B cell (primary cell): ENCODE data around the gene DCN. TPM values are rescaled to one million over a fixed set of nuclear protein-coding genes. Genes with fewer than 3 reads are reported as not detected.

Experiments
- ATAC-seq: fragments of 200-7000 bp; cut with Tn5 transposase; one replicate; pipeline ENCODE4 v1.10.0; 2021; ENCODE audit warnings: low read depth, mild to moderate bottlenecking, moderate number of reproducible peaks, moderate library complexity
- CTCF ChIA-PET: fragments of 350-600 bp; sonication (Branson Sonifier 250); formaldehyde crosslinking; loops from one replicate; lab custom pipeline; 2021; ENCODE audit warnings: antibody characterized with exemption, inconsistent platforms; lab: Charles Lee
- POLR2A ChIA-PET: fragments of 350-600 bp; sonication (Branson Sonifier 250); formaldehyde crosslinking; loops from one replicate; lab custom pipeline; 2021; ENCODE audit warnings: antibody characterized with exemption; lab: Charles Lee
- DNase-seq: peaks from one replicate; pipeline ENCODE4 v3.0.0; 2013
- H2AFZ ChIP-seq: 2 replicates; pipeline ENCODE4 v1.6.1; 2012; ENCODE audit warnings: mild to moderate bottlenecking, low read depth, low read length; ENCODE audit not compliant: insufficient read depth, poor library complexity, severe bottlenecking
- H3K27ac ChIP-seq, 2 donors: 1 replicate in 1 of 2; 2 replicates in 1 of 2; pipeline ENCODE4 v1.5.1; 2012 to 2013; ENCODE audit warnings: low read length in 2 of 2, mild to moderate bottlenecking in 2 of 2, moderate library complexity in 1 of 2
- H3K27me3 ChIP-seq, 4 experiments: fragments of 200-600 bp in 1 of 4; sonication (generic) in 1 of 4; replicated peaks in 1 of 4; 1 replicate in 2 of 4; 2 replicates in 2 of 4; pipeline versions ENCODE4 v1.6.1 to v1.7.0; 2013 to 2016; ENCODE audit warnings: low read length in 3 of 4, mild to moderate bottlenecking in 2 of 4, mixed read lengths in 1 of 4, moderate library complexity in 1 of 4; ENCODE audit not compliant: insufficient read depth in 4 of 4, control insufficient read depth in 3 of 4; ENCODE audit errors: control extremely low read depth in 1 of 4
- H3K36me3 ChIP-seq, 2 experiments: replicated peaks in 1 of 2; 1 replicate in 1 of 2; 2 replicates in 1 of 2; pipeline versions ENCODE4 v1.6.1 to v1.7.1; 2013; ENCODE audit warnings: low read length in 1 of 2; ENCODE audit not compliant: insufficient read depth in 2 of 2, control insufficient read depth in 1 of 2; ENCODE audit errors: control extremely low read depth in 1 of 2, extremely low read depth in 1 of 2
- H3K4me1 ChIP-seq, 2 donors: fragments of 200-600 bp in 1 of 2; sonication (generic) in 1 of 2; 1 replicate in 1 of 2; 2 replicates in 1 of 2; pipeline versions ENCODE4 v1.5.1 to v1.6.1; 2013 to 2017; ENCODE audit warnings: low read length in 2 of 2; ENCODE audit not compliant: control insufficient read depth in 2 of 2, insufficient read depth in 2 of 2
- H3K4me2 ChIP-seq: replicated peaks from 2 replicates; pipeline ENCODE3; 2012; ENCODE audit warnings: mild to moderate bottlenecking, low read depth, low read length; ENCODE audit not compliant: poor library complexity, severe bottlenecking
- H3K4me3 ChIP-seq, 5 experiments: fragments of 200-600 bp in 1 of 5; sonication (generic) in 1 of 5; 1 replicate in 3 of 5; 2 replicates in 2 of 5; pipeline versions ENCODE4 v1.5.1 to v1.7.0; 2011 to 2016; ENCODE audit warnings: low read length in 4 of 5, mild to moderate bottlenecking in 4 of 5, low read depth in 2 of 5, control low read depth in 1 of 5, moderate library complexity in 1 of 5; ENCODE audit not compliant: insufficient read depth in 1 of 5; ENCODE audit errors: control extremely low read depth in 1 of 5, extremely low read depth in 1 of 5
- H3K79me2 ChIP-seq: fragments of 200-600 bp; sonication (generic); one replicate; pipeline ENCODE4 v1.6.0; 2016; ENCODE audit warnings: low read length; ENCODE audit not compliant: control insufficient read depth, insufficient read depth
- H3K9ac ChIP-seq: fragments of 200-600 bp; sonication (generic); 2 replicates; pipeline ENCODE4 v1.6.1; 2017; ENCODE audit warnings: mild to moderate bottlenecking, low read length, moderate library complexity
- H3K9me3 ChIP-seq, 3 donors: one replicate each; pipeline versions ENCODE4 v1.6.1 to v1.7.1; 2013; ENCODE audit warnings: low read length in 2 of 3; ENCODE audit not compliant: control insufficient read depth in 2 of 3, insufficient read depth in 1 of 3; ENCODE audit errors: control extremely low read depth in 1 of 3
- H4K20me1 ChIP-seq: 2 replicates; pipeline ENCODE4 v1.6.0; 2012; ENCODE audit warnings: mild to moderate bottlenecking, low read length; ENCODE audit not compliant: insufficient read depth, control insufficient read depth, poor library complexity, severe bottlenecking
- H3K27ac Mint-ChIP-seq: one replicate; pipeline ENCODE4 v1.8.0; 2021; ENCODE audit warnings: mixed read lengths
- H3K27me3 Mint-ChIP-seq: one replicate; pipeline ENCODE4 v1.8.0; 2021; ENCODE audit warnings: mixed read lengths
- H3K4me1 Mint-ChIP-seq: one replicate; pipeline ENCODE4 v1.8.0; 2021; ENCODE audit warnings: mixed read lengths
- H3K4me3 Mint-ChIP-seq: one replicate; pipeline ENCODE4 v1.8.0; 2021; ENCODE audit warnings: mixed read lengths
- H3K9me3 Mint-ChIP-seq: one replicate; pipeline ENCODE4 v1.8.0; 2022; ENCODE audit warnings: mixed read lengths; ENCODE audit not compliant: insufficient read depth
- CTCF ChIP-seq: fragments of 200-600 bp; IDR thresholded peaks from one replicate; pipeline ENCODE4 v1.8.0; 2022; ENCODE audit warnings: antibody characterized with exemption, mild to moderate bottlenecking
- EZH2 ChIP-seq: IDR thresholded peaks from 2 replicates; pipeline ENCODE4 v1.6.1; 2012; ENCODE audit warnings: borderline replicate concordance, low read depth, mild to moderate bottlenecking, moderate library complexity, low read length; ENCODE audit not compliant: insufficient read depth, poor library complexity, severe bottlenecking
- WGBS: methylation state at CpG from one replicate; pipeline ENCODE4 v1.1.5; 2013; ENCODE audit warnings: missing lambda C conversion rate; ENCODE audit not compliant: insufficient coverage; 5-methylcytosine and 5-hydroxymethylcytosine counted together
- intact Hi-C: fragments of 100-400 bp; cut with micrococcal nuclease; formaldehyde crosslinking; loops from one replicate; pipeline ENCODE4 v1.10.0; 2022
- polyA plus RNA-seq: library from polyadenylated mRNA; depleted of rRNA; stranded (reverse); fragments of >200 nt; gene quantifications from 2 replicates; pipeline ENCODE4 v1.2.3, GENCODE V29; 2012
- total RNA-seq, 2 donors: library from RNA; stranded (reverse); fragments of 120-200 nt in 1 of 2; gene quantifications; 1 replicate in 1 of 2; 2 replicates in 1 of 2; pipeline versions ENCODE4 v1.2.3 to v1.2.4, GENCODE V29; 2013 to 2022

The DCN gene
- total and polyA plus RNA-seq, 2 donors (not counting 1 experiment from before 2014, with no cell fraction given), result not detected

DNA sequence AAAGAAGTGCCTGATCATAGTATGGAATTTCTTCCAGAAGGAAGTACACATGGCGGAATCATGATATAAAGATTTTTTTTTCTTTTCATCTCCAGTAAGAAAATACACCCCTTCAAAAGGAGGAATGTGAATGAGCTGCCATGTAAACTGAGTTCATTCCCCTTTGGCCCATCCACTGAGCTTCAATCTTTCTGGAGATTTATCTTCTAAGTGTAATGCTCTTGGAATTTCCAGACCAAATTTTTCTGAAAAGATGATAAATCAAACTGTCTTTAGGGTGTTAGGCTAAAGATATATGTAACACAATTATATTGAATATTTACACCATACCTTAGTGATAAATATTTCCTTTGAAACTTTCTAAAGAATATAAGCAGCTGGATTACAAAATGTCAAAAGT, 5.2 kb downstream of the DCN start:
- Histone ChIP-seq H2AFZ (no peak overlapping the region), H3K9ac (no peak overlapping the region), H4K20me1 (no peaks in the 10 kb centered on the region), H3K9me3 (no peaks in the 10 kb centered on the region), H3K79me2 (no peaks in the 10 kb centered on the region), H3K4me3 (no peak overlapping the region), H3K4me2 (no peak overlapping the region), H3K4me1 (no peaks in the 10 kb centered on the region), H3K27me3 (no peaks in the 10 kb centered on the region), H3K27ac (no peak overlapping the region), H3K36me3 (no peaks in the 10 kb centered on the region)
- no peaks in the 10 kb centered on the region for H3K27me3 Mint-ChIP-seq
- DNase-seq (no peak), ATAC-seq (no peak)
- H3K4me1 Mint-ChIP-seq, result no peaks in the 10 kb centered on the region
- H3K27ac Mint-ChIP-seq, result no peak overlapping the region
- intact Hi-C loops, result no loop called here
- TF ChIP-seq EZH2 (no peak), CTCF (no peak)
- no peaks in the 10 kb centered on the region for H3K9me3 Mint-ChIP-seq
- POLR2A ChIA-PET, result no interaction called here
- CTCF ChIA-PET, result no interaction called here
- WGBS, result no CpG with 5 or more reads among the region's 1 CpG
- H3K4me3 Mint-ChIP-seq, result no peak overlapping the region

DNA sequence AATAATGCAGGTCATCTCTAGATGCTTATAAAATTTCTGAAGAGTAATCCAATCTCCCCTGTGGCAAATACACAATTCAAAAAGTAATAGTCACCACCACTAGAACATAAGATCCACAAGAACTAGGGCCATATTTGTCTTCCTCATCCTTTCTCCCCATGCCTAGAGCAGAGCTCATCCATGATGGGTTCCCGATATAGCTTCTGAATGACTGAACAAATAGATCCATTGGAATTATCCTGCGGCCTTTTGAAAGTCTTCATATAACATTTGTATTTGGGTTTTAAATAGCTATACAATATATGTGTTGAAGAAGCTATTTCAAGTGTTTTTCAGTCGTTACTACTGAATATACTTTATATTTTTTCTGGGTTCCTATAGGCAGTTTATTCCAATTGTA, 5.7 kb downstream of the DCN start:
- no peaks in the 10 kb centered on the region for H3K79me2 ChIP-seq
- no peak overlapping the region for H3K9ac ChIP-seq
- no peak overlapping the region for H3K27ac ChIP-seq
- H3K4me2 ChIP-seq, result no peak overlapping the region
- no peak for DNase-seq
- no peak overlapping the region for H2AFZ ChIP-seq
- no peaks in the 10 kb centered on the region for H3K4me1 ChIP-seq
- Mint-ChIP-seq H3K9me3 (no peaks in the 10 kb centered on the region), H3K4me3 (no peak overlapping the region), H3K27ac (no peak overlapping the region), H3K27me3 (no peaks in the 10 kb centered on the region), H3K4me1 (no peaks in the 10 kb centered on the region)
- POLR2A ChIA-PET, result no interaction called here
- intact Hi-C loops, result no loop called here
- no peaks in the 10 kb centered on the region for H3K36me3 ChIP-seq
- H4K20me1 ChIP-seq, result no peaks in the 10 kb centered on the region
- ATAC-seq, result no peak
- CTCF ChIA-PET, result interaction anchor here (0.6 kb wide), 1 partner anchor 402 kb away, joined by 3 read pairs; no protein-coding TSS in a partner anchor
- H3K9me3 ChIP-seq, result no peaks in the 10 kb centered on the region
- no peaks in the 10 kb centered on the region for H3K27me3 ChIP-seq
- no peak for TF ChIP-seq CTCF
- no peak for TF ChIP-seq EZH2
- no peak overlapping the region for H3K4me3 ChIP-seq
- 100% methylated on average over 1 of the region's 3 CpGs for WGBS
